Measurements from ENCODE around the gene SPPL3. TPM values are rescaled to one million over a fixed set of nuclear protein-coding genes. Genes with fewer than 3 reads are reported as not detected.

The SPPL3 gene
- total and polyA plus RNA-seq, 2 experiments from 2014 or later, result 10.9 to 27.8 TPM

GRCh38 chr12:120936197-120936596, 32.0 kb upstream of the SPPL3 start:
- Mint-ChIP-seq H3K36me3 (ENCODE audit: low read depth) (no peaks in the 10 kb centered on the region), H3K4me3 (no peak overlapping the region)
- no peak for ATAC-seq

More at GRCh38 chr12:120936197-120936596, 32.0 kb upstream of the SPPL3 start:
- Mint-ChIP-seq H3K9me3 (no peaks in the 10 kb centered on the region), H3K4me1 (no peaks in the 10 kb centered on the region), H3K27ac (no peak overlapping the region; the same call in 1 of the 2 replicates), H3K27me3 (ENCODE audit: insufficient read depth, low read depth, poor library complexity) (peaks cover 1% of the 10 kb centered on the region)
- H3K4me3 ChIP-seq, result no peak overlapping the region
- TF ChIP-seq JUNB (IDR thresholded peaks at IDR 0.05; ENCODE audit: unreplicated experiment) (no peak), ZNF462 (CRISPR knock-in tag; IDR thresholded peaks at IDR 0.05) (no peak), CREB1 (CRISPR knock-in tag; IDR thresholded peaks at IDR 0.05; ENCODE audit: low read depth) (no peak), POLR2AphosphoS5 (IDR thresholded peaks at IDR 0.05; ENCODE audit: low read depth) (no peak), NANOG (IDR thresholded peaks at IDR 0.05; ENCODE audit: borderline replicate concordance) (no peak), REST (IDR thresholded peaks at IDR 0.05; ENCODE audit: unreplicated experiment) (no peak), EZH2phosphoT487 (IDR thresholded peaks at IDR 0.05; ENCODE audit: unreplicated experiment) (no peak), STAT1 (IDR thresholded peaks at IDR 0.05; ENCODE audit: unreplicated experiment) (no peak)
- no peaks in the 10 kb centered on the region for H3K36me3 ChIP-seq (ENCODE audit: insufficient read depth)
- DNase-seq (ENCODE audit: low spot score), result no peak
- H3K79me2 ChIP-seq (replicated peaks; ENCODE audit: insufficient read depth), result no peaks in the 10 kb centered on the region
- no peaks in the 10 kb centered on the region for H3K27me3 ChIP-seq (ENCODE audit: insufficient read depth)
- no peak overlapping the region for H3K27ac ChIP-seq (ENCODE audit: low read depth)
- H2AFZ ChIP-seq, result no peak overlapping the region
- no peak overlapping the region for H3K4me2 ChIP-seq
- H4K20me1 ChIP-seq (replicated peaks; ENCODE audit: insufficient read depth), result no peaks in the 10 kb centered on the region
- H3F3A ChIP-seq (replicated peaks; ENCODE audit: low read depth), result no peaks in the 10 kb centered on the region
- H3K9me2 ChIP-seq (ENCODE audit: insufficient read depth), result no peaks in the 10 kb centered on the region
- no peaks in the 10 kb centered on the region for H3K4me1 ChIP-seq (ENCODE audit: insufficient read depth)

Measured in GM23338 (cell line).